Upper lobe of left lung (tissue), 4 donors: ENCODE results near the gene CDCA4.

Source experiments
- CTCF ChIP-seq, 6 experiments: fragments of 450-650 bp in 4 of 6; fragments of 200-600 bp in 2 of 6; sonication (generic) in 2 of 6; IDR thresholded peaks; one replicate each; pipeline ENCODE4 v1.5.1; 2016 to 2019; ENCODE audit warnings: antibody characterized with exemption in 6 of 6
- EP300 ChIP-seq, 4 donors: sonication (generic); formaldehyde crosslinking; IDR thresholded peaks; one replicate each; pipeline ENCODE4 v1.5.1; 2017; ENCODE audit warnings: antibody characterized with exemption in 4 of 4, control low read depth in 2 of 4

- no peak for TF ChIP-seq EP300 (IDR thresholded peaks at IDR 0.05)
- TF ChIP-seq CTCF (IDR thresholded peaks at IDR 0.05) = no peak
Measured at GRCh38 chr14:105005329-105005928, 15.5 kb downstream of the CDCA4 start.
